Stimulated activated CD8-positive, alpha-beta memory T cell treated with anti-CD3 and anti-CD28 coated beads, Interleukin-12 subunit alpha, Interleukin-12 subunit beta, amount 100 ng/mL, for 1 hour (primary cell): ENCODE measurements around the gene APLF.
"Not testable (repeated sequence)": the region's sequence is repeated elsewhere in the genome, so short reads cannot be mapped to it uniquely, and the experiment has no call there.

ENCODE experiments used
- DNase-seq: peaks from one replicate; pipeline ENCODE4 v3.0.0-alpha.2; 2020; ENCODE audit warnings: low read depth

APLF gene

DNA sequence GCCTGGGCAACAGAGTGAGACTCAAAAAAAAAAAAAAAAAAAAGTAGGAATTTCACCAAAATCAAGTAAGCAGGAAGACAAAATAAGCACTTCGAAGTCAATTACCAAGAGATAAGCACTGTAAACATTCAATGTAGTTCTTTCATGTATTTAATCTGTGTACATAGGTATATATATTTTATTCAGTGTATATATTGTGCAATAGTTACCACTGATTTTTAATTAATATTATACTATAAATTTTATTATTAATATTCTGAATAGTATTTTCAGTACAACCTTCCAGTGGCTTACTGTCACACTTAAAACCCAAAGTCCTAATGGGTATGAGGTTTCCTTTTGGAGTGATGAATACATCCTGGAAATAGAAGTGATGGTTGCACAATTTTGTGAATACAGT lies 9.1 kb downstream of the APLF start:
- no peak for DNase-seq

DNA sequence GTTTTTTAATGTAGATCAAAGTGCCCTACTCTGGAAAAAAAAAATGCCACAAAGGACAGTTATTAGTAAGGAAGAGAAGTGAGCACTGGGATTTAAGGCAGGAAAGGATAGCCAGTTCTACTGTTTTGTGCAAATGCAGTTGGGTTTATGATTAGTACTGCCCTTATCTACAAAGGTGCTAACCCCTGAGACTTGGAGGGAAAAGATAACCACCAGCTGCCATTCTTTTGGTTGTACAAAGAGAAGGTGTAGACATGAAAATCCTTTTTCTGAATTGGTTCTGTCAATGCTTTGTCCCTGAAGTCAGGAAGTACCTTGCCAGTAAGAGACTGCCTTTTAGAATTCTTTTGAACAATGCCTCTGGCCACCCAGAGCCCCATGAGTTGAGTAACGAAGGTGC lies 11.3 kb downstream of the APLF start:
- DNase-seq, result no peak

DNA sequence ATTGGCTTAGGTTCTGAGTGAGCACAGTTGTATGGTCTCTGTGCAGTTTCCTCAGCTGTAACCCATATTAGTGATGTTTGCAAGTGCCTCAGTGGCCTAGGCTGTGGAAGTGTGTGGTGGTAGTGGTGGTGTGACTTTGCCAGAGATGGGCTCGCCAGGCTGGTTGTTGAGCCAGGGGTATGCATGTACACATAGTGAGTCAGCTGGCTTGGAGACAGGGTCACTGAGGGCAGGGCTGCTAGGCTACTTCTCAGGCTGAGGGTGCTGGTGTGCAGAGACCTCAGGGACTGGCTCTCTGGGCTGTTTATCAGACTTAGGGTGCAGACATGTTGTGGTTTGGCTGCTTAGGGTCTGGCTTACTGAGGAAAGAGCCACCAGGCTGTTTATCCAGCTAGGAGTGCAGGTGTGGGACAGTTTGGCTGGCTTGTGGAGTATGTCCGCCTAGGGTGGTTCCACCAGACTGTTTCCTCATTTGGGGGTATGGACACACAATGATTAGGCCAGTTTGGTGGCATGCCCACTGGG lies 15.0 kb downstream of the APLF start:
- DNase-seq, result no peak

DNA sequence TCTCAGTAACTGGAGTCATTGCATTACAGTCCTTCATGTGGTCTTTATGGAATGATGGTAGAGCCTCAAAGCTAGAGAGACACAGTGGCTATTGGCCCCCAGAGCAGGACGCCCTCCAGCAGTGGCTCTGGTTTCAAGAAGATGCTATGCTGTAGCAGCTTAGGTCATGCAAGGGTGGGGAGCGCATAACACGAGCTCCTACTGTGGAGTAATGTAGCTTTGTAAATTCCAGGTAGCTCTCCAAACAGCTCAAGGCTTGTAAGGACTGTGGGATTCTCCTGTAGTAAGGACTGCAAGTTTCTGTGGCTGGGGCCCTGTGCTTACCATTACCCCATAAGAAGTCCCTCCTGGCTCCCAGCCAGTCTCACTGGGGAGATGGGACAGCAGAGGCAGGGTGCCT lies 15.6 kb downstream of the APLF start:
- DNase-seq, result no peak

DNA sequence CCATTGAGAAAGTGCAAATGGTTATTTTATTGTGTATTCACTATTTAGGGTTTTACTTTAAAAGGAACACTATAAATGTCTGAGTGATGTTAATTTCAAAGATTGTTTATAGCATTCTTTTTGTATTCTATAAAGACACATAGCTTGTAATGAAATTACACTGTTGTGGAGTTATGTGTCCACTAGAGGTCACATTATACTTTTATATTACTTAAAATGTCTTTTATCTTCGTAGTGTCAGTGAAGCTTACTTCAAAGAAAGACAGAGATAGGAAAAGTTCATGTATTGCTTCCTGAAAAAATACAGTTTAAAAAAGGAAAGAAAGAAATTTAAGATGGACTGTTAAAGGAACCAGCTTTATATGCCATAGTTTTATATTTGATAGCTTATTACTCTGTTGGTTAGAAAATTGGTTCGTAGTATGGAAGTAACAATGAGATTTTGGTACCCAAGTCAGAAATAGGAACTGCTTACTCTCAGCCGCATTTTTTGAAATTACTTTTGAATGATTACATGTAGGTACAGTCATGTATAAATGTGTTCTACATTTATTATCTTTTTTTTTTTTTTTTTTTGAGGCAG lies 20.5 kb downstream of the APLF start:
- DNase-seq, result no peak

DNA sequence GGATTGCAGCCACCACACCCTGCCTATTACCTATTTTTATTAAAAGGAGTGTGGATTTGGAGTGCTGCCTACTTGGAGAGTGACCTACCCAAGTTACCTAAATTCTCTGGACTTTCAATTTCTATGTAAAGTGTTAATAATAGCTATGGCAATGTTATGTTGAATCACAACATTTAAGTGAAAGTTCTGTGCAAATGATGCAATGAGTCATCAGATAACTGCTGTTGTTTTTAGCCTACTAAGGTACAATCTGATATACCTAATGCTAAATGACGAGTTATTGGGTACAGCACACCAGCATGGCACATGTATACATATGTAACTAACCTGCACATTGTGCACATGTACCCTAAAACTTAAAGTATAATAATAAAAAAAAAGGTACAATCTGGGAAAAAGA lies 21.2 kb downstream of the APLF start:
- not testable (repeated sequence) for DNase-seq

DNA sequence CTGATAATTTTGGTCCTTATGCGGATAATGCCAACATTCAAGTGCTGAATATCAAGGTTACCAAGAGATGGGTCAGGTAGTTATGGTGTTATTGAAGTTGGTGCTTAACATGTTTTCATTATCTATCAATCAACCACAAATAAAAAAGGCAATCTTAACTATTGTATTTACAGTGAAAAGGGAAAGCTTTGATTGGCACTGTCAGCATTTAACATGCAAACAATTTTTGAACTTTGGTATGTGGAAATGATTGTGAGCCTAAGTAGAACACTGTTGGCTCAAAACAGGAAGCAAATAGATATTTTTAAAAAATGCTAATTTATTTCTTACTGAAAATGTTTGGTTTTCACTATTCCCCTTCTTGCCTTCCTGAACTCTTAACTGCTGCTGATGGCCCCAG lies 21.9 kb downstream of the APLF start:
- no peak for DNase-seq

DNA sequence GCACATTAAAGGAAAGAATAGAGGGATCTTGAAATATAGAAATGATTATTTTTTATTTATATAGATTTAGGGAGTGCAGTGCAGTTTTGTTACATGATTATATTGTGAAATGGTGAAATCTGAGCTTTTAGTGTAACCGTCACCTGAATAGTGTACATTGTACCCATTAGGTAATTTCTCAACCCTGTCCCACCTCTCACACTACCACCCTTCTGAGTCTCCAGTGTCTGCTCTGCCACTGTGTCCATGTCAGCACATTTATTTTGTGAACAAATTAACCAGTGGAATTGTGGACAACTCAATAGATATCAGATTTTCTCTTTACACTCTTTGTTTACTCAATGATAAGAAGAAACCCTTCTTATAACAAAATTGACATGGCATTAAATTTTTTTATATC lies 24.2 kb downstream of the APLF start:
- no peak for DNase-seq

DNA sequence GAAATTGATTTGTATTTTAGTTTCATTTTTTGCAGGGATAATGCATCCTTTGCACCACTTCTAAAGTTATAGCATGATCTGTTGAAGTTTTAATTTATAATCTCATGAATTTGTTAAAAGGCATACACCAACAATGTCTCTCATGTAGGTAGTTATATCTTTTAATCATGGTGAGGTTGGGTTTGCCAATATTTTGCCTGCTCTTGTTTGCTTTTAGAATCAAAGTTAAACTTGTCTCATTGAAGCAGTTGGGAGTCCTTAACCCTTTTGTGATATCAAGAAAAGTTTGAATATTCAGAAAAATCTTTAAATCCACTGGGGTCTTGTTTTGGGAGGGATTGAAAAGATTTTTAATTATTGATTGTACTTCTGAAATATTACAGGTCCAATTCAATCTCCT lies 31.7 kb downstream of the APLF start:
- DNase-seq, result no peak

DNA sequence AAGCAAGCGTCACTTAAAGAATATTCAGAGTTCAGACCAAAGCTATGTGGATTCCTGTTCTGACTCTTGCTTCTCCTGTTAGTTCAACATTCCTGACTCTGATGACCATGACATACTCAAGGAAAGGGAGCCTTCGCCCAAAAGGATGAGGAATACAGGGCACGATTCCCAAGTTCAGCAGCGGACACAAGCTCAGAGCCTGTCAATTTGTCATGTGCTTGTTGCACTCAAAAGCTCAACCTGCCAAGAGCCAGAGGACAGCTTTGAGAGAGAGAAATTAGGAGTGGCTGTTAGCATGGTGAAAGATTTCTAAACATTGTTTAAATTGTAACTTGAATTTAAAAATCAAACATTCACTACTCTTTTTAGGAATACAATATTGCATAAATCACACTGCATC lies 33.3 kb downstream of the APLF start:
- DNase-seq, result no peak

DNA sequence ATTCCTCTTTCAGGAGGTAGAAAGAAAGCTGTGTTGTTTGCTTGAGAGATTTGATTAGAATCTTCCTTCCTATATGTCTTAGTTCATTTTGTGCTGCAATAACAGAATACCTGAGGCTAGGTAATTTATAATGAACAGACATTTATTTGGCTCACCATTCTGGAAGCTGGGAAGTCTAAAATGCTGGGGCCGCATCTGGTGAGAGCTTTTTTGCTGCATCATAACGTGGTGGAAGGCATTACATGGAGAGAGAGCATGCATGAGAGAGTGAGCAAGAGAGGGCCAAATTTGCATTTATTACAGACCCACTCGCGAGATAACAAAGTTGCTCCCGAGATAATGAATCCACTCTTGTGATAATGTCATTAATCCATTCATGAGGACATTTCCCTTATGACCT lies 34.4 kb downstream of the APLF start:
- no peak for DNase-seq

DNA sequence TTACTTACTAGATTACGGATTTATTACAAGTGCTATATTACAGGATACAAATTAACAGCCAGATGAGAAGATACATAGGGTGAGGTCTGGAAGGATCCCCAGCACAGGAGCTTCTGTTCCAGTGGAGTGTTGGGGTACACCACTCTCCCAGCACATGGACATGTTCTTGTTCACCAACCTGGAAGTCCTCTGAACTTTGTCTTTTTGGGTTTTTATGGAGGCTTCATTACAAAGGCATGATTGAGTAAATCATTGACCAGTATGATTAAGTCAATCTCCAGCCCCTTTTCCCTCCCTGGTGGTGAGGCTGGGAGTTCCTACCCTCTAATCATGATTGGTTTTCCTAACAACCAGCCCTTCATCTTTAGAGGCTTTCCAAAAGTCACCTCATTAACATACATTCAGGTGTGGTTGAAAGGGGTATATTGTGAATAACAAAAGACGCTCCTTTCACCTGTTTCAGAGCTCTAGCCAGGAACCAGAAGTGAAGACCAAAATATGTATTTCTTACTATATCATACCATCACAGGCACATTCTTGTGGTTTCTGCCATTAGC lies 38.3 kb downstream of the APLF start:
- no peak for DNase-seq

DNA sequence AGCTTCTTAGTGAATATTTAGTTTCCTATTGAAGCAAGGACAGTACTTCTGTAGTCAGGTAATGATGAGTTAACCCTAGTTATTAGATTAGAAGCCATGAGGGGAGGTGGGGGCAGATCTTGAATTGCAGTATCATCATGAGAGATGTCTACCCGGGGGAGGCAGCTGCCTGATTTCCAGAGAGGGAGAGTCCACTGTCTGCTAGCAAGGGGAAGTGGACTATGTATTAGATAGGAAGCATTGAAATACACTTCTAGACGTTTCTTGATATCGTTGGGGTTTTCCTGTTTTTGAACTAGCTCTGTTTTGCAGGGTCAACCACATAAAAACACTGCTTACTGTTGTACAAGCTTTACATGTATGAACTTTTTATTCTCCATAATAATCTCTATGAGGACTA lies 38.8 kb downstream of the APLF start:
- no peak for DNase-seq

DNA sequence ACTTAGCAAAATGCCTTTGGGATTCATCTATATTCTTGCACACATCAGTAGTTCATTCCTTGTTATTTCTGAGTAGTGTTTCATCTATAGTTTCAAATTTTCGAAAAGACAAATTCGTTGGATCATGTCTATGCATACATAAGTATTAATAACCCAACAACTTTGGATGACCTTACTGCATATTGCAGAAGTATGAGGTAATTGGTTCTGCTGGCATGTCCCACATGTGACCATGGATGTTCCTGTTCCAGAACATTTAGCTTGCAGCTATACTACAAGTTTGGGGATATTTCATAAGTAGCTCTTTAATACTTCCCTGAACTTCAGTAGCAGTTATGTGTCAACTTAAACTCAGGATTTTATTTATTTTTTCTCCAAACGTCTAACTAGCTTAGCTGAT lies 44.9 kb downstream of the APLF start:
- no peak for DNase-seq

DNA sequence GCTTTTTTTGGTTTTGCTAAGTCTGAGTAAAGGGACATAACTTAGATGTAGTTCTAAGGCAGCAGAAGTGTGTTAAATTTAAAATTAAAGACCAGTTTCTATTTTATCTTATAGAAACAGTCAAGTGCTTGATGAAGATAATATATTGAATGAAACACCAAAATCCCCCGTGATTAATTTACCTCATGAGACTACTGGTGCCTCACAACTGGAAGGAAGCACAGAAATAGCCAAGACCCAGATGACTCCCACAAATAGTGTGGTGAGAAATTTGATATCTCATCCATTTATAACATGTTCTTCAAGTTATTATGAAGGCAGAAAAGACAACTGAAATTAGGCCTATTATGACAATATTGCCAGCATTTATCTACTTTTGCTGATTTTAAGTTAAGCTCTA lies 45.6 kb downstream of the APLF start:
- DNase-seq, result no peak

DNA sequence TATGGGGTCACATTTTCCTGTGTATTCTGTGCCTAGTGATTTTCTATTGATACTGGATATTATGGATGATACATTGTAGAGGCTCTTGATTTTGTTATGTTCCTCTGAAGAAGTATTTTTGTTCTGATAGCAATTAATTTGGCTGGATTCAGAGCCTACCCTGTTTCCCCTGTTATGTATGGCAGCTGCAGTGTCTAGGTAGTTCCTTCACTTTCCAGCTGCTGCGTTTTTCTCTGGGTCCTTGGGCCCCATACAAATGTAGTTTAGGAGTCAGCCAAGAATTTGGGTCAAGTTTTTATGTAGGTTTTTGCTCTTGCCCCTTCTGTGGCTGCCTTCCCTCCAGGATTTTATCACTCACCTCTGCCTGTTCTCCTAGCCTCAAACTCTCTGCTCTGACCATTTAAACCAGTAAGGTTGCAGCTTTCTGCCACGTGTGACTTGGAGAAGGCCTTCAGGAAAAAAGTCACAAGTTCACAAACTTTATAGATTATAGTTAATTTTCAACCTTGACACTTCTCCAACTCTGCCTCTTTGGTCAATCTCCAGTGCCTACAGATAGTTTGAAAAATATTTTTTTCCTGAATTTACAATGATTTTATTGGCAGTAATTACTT lies 47.0 kb downstream of the APLF start:
- no peak for DNase-seq

DNA sequence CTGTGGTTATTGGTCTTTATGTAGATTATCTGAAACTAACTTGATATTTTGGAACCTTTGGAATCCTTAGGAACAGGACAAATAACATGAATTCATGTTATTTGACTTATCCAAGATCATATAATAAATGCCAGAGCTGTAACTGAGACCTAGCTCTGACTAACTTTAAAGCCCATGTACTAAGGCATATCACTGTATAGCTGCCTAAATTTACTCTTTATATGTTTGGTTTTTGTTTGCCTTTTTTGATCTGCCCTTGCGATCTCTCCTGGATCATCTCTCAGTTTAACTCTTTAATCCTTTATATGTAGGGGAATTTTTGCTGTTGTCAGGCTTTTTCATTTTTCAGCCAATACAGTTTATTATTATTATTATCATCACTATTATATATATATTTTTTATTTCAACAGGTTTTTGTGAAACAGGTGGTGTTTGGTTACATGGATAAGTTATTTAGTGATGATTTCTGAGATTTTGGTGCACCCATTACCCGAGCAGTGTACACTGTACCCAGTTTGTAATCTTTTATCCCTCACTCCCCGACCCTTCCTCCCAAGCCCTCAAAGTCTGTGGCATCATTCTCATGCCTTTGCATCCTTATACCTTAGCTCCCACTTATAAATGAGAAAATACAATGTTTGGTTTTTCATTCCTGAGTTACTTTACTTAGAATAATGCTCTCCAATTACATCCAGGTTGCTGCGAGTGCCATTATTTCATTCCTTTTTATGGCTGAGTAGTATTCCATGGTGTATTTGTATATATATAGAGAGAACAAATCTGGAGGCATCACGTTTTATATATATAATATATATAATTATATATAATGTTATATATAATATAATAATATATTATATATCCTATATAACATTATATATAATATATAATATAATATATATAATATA lies 48.9 kb downstream of the APLF start:
- DNase-seq, result no peak

DNA sequence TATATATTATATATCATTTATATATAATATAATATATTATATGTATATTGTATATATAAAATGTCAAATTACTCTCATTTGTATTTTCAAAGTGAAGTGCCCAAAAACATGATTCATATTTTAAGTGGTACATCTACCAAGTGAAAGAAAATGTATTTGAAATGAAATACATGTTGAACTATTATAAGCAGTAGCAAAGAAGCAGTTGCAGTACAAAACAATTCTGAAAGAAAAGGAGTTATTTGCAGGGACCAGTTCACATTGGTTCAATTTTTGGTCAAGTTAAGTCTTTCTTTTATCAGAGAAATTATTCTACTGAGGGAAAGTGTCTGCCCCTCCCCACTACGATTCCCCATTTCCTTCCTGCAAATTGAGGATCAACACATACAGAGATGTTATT lies 51.9 kb downstream of the APLF start:
- DNase-seq, result no peak

DNA sequence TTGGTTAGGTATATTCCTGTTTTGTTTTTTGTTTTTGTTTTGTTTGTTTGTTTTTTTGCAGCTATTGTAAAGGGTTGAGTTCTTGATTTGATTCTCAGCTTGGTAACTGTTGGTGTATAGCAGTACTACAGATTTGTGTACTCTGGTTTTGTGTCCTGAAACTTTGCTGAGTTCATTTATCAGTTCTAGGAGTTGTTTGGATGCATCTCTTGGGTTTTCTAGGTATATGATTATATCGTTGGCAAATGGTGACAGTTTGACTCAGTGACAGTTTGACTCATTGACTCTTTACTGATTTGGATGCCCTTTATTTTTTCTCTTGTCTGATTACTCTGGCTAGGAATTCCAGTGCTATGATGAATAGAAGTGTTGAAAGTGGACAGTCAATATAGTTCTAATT lies 53.7 kb downstream of the APLF start:
- DNase-seq, result no peak

DNA sequence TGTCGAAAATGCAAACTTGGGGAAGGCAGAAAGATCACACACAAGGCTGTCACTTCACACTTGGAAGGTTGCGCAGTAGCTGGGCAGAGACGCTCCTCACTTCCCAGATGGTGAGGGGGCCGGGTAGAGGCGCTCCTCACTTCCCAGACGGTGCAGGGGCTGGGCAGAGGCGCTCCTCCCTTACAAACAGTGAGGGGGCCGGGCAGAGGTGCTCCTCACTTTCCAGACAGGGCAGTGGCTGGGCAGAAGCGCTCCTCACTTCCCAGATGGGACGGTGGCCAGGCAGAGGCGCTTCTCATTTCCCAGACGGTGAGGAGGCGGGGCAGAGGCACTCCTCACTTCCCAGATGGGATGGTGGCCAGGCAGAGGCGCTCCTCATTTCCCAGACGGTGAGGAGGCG lies 59.6 kb downstream of the APLF start:
- not testable (repeated sequence) for DNase-seq

DNA sequence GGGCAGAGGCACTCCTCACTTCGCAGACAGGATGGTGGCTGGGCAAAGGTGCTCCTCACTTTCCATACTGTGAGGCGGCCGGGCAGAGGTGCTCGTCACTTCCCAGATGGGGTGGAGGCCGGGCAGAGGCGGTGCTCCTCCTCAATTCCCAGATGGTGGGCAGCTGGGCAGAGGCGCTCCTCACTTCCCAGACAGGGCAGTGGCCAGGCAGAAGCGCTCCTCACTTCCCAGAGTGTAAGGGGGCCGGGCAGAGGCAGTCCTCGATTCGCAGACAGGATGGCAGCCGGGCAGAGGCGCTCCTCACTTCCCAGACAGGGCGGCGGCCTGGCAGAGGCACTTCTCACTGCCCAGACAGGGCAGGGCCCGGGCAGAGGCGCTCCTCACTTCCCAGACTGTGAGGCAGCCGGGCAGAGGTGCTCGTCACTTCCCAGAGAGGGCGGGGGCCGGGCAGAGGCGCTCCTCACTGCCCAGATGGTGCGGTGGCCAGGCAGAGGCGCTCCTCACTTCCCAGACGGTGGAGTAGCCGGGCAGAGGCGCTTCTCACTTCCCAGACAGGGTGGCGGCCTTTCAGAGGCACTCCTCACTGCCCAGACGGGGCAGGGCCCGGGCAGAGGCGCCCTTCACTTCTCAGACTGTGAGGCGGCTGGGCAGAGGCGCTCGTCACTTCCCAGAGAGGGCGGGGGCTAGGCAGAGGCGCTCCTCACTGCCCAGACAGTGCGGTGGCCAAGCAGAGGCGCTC lies 60.1 kb downstream of the APLF start:
- not testable (repeated sequence) for DNase-seq

DNA sequence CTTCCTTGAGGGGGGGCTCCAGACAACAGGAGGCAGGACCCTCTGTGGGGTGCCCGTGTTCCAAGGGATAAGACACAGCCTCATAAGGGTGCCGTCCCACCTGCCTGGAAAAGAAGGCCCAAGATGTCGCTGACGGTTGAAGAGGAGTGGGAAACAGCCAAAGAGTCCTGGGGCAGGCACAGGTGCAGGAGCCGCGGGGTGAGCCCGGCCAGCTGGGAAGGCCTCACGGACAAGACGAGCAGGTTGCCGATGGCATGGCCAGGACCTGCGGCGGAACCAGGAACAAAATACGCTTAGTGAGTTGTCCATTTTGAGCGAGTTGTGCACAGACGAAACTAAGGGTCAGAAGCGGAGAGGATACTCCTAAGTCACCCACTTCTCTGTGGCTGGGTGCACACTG lies 61.8 kb downstream of the APLF start:
- DNase-seq, result not testable (repeated sequence)
